K562 (cell line): ENCODE data around the gene PRKAR2B. TPM values are rescaled to one million over a fixed set of nuclear protein-coding genes. Genes with fewer than 3 reads are reported as not detected.
A peak's percentile ranks its signal among the peaks of the same experiment; 100 is the strongest.

ENCODE experiments used
- ATAC-seq: fragments of 200-7000 bp; cut with Tn5 transposase; 3 replicates; pipeline ENCODE4 v1.9.1; 2020; ENCODE audit warnings: moderate library complexity
- BruUV-seq: library from RNA; stranded (reverse); fragments of 400-500 nt; replicated peaks from 2 replicates; lab custom pipeline; 2021; lab: Mats Ljungman, UMichigan
- CTCF ChIA-PET: fragments of 300-600 bp; formaldehyde crosslinking; extraction: SDS; loops from one replicate; lab custom pipeline; 2021; ENCODE audit warnings: low intra/inter-chr PET ratio; lab: Yijun Ruan, JAX
- POLR2A ChIA-PET: fragments of 300-600, 350-650 bp; sonication (Branson Sonifier 250); formaldehyde crosslinking; extraction: SDS; loops from one replicate; lab custom pipeline; 2021; ENCODE audit warnings: antibody characterized with exemption, inconsistent platforms; lab: Yijun Ruan, JAX
- DNase-seq, 4 experiments: peaks; one replicate each; pipeline versions ENCODE4 v3.0.0 to v3.0.0-alpha.2; 2011 to 2018; ENCODE audit warnings: low spot score in 3 of 4, mixed read lengths in 3 of 4; ENCODE audit errors: extremely low read depth in 1 of 4
- FAIRE-seq: peaks from 2 replicates; lab custom pipeline; 2011; peaks lifted over from hg19 to GRCh38; lab: Jason Lieb, UNC
- H2AFZ ChIP-seq: 2 replicates; pipeline ENCODE4 v1.6.0; 2011; ENCODE audit warnings: low read depth, low read length, control low read depth, inconsistent platforms
- H3K27ac ChIP-seq: fragments of 200-600 bp; 3 replicates; pipeline ENCODE4 v1.8.0; 2011; ENCODE audit warnings: low read depth, mild to moderate bottlenecking, control low read depth, inconsistent platforms, low read length, moderate library complexity, mixed read lengths; ENCODE audit errors: extremely low read depth
- H3K27me3 ChIP-seq, 2 experiments: fragments of 300-600 bp in 1 of 2; 2 replicates in 1 of 2; 3 replicates in 1 of 2; pipeline versions ENCODE4 v1.6.0 to v1.8.0; 2011; ENCODE audit warnings: inconsistent platforms in 2 of 2, low read length in 2 of 2, mild to moderate bottlenecking in 1 of 2, mixed read lengths in 1 of 2, moderate library complexity in 1 of 2; ENCODE audit not compliant: control insufficient read depth in 2 of 2, insufficient read depth in 2 of 2
- H3K36me3 ChIP-seq: fragments of 300-600 bp; 3 replicates; pipeline ENCODE4 v1.8.0; 2011; ENCODE audit warnings: mild to moderate bottlenecking, low read length, inconsistent platforms; ENCODE audit not compliant: control insufficient read depth, insufficient read depth
- H3K4me1 ChIP-seq, 2 experiments: fragments of 200-600 bp in 1 of 2; replicated peaks in 1 of 2; 2 replicates in 1 of 2; 3 replicates in 1 of 2; pipeline versions ENCODE4 v1.5.1 to v1.8.0; 2011; ENCODE audit warnings: inconsistent platforms in 2 of 2, low read length in 2 of 2, mild to moderate bottlenecking in 1 of 2, mixed read lengths in 1 of 2, moderate library complexity in 1 of 2; ENCODE audit not compliant: control insufficient read depth in 2 of 2, insufficient read depth in 2 of 2
- H3K4me2 ChIP-seq: 2 replicates; pipeline ENCODE4 v1.6.1; 2011; ENCODE audit warnings: low read length, control low read depth, inconsistent platforms, mixed read lengths; ENCODE audit not compliant: insufficient read depth
- H3K4me3 ChIP-seq: fragments of 200-600 bp; sonication (generic), shearing (Covaris generic); 2 replicates; pipeline ENCODE4 v1.5.1; 2016; ENCODE audit warnings: control low read depth, inconsistent platforms
- H3K79me2 ChIP-seq: fragments of 200-600 bp; 3 replicates; pipeline ENCODE4 v1.8.0; 2011; ENCODE audit warnings: low read length, inconsistent platforms; ENCODE audit not compliant: control insufficient read depth, insufficient read depth
- H3K9ac ChIP-seq, 2 experiments: 2 replicates each; pipeline versions ENCODE4 v1.6.0 to v1.6.1; 2011; ENCODE audit warnings: low read depth in 2 of 2, low read length in 2 of 2, control low read depth in 1 of 2, inconsistent platforms in 1 of 2, mild to moderate bottlenecking in 1 of 2, mixed read lengths in 1 of 2; ENCODE audit not compliant: insufficient read depth in 1 of 2
- H3K9me1 ChIP-seq: one replicate; pipeline ENCODE4 v1.6.0; 2011; ENCODE audit warnings: inconsistent platforms, mild to moderate bottlenecking, low read length, moderate library complexity; ENCODE audit not compliant: control insufficient read depth, insufficient read depth
- H3K9me3 ChIP-seq: replicated peaks from 2 replicates; pipeline ENCODE4 v1.5.1; 2011; ENCODE audit warnings: low read depth, low read length, inconsistent platforms; ENCODE audit not compliant: control insufficient read depth, insufficient read depth
- H4K20me1 ChIP-seq: replicated peaks from 2 replicates; pipeline ENCODE4 v1.6.1; 2011; ENCODE audit warnings: low read length, inconsistent platforms, mixed read lengths; ENCODE audit not compliant: control insufficient read depth, insufficient read depth
- BRCA1 ChIP-seq, 2 experiments: fragments of 450-650 bp in 1 of 2; sonication (generic) in 1 of 2; formaldehyde crosslinking in 1 of 2; IDR thresholded peaks; 2 replicates each; pipeline versions ENCODE4 v1.5.0 to v1.6.1; 2017 to 2020; ENCODE audit warnings: mild to moderate bottlenecking in 1 of 2, missing genetic modification reagents in 1 of 2
- RBM22 ChIP-seq: fragments of 200-400 bp; formaldehyde crosslinking; IDR thresholded peaks from 2 replicates; pipeline ENCODE4 v1.6.1; 2018; ENCODE audit warnings: low read length, low read depth; ENCODE audit not compliant: poor library complexity, severe bottlenecking
- TOE1 ChIP-seq, 2 experiments: fragments of 450-650 bp in 1 of 2; sonication (generic) in 1 of 2; formaldehyde crosslinking in 1 of 2; IDR thresholded peaks; 2 replicates each; pipeline versions ENCODE4 v1.7.1 to v1.8.0; 2016 to 2022; ENCODE audit warnings: borderline replicate concordance in 2 of 2, mild to moderate bottlenecking in 2 of 2, antibody characterized with exemption in 1 of 2, inconsistent platforms in 1 of 2, low read depth in 1 of 2, missing genetic modification reagents in 1 of 2, moderate library complexity in 1 of 2
- ZHX1 ChIP-seq: fragments of 150-350 bp; conservative IDR thresholded peaks from 2 replicates; pipeline ENCODE4 v1.6.1; 2014; ENCODE audit warnings: low read length
- WGBS: fragments of 100-300 bp; shearing (Covaris generic); methylation state at CpG from one replicate; pipeline ENCODE4 v1.1.6; 2016; ENCODE audit warnings: low coverage, mixed read lengths; ENCODE audit not compliant: insufficient coverage; ENCODE audit errors: missing lambda C conversion rate; 5-methylcytosine and 5-hydroxymethylcytosine counted together
- in situ Hi-C: fragments of 300-500 bp; cut with MboI; formaldehyde crosslinking; loops from 4 replicates; pipeline ENCODE4 v1.15.0; 2018; ENCODE audit warnings: inconsistent platforms, mixed read lengths
- intact Hi-C: fragments of 100-400 bp; cut with micrococcal nuclease; formaldehyde crosslinking; loops from 2 replicates; pipeline ENCODE4 v1.14.2; 2022
- polyA plus RNA-seq, 8 experiments: library from polyadenylated mRNA; depleted of rRNA in 4 of 8; stranded (reverse) in 5 of 8; unstranded in 3 of 8; fragments of >200 nt; fragmentation: Nextera tagmentation in 2 of 8; fragmentation: Illumina TruSeq in 1 of 8; extraction: Ambion mirVana in 2 of 8; extraction: Trizol in 1 of 8; gene quantifications; 2 replicates each; pipeline versions ENCODE4 v1.2.1 to v1.2.3, GENCODE V29; 2011 to 2014; ENCODE audit warnings: inconsistent platforms in 1 of 8, missing spikeins in 1 of 8
- total RNA-seq, 7 experiments: library from RNA; depleted of rRNA in 6 of 7; stranded (reverse); fragments of >200 nt in 6 of 7; fragmentation: Illumina TruSeq in 2 of 7; extraction: Trizol in 2 of 7; gene quantifications; 2 replicates each; pipeline versions ENCODE4 v1.2.1 to v1.2.3, GENCODE V29; 2011 to 2021; ENCODE audit warnings: low replicate concordance in 1 of 7

Gene PRKAR2B
- total and polyA plus RNA-seq, 9 of the 15 experiments (the other 6 are each of a cell fraction or from before 2014, with no cell fraction given), result 59.0 to 173 (median 129) TPM

GRCh38 chr7:107119376-107120105 lies 75.0 kb downstream of the PRKAR2B start (continued):
- TF ChIP-seq TOE1 (IDR thresholded peaks at IDR 0.05; ENCODE audit: borderline replicate concordance), result no peak
- no peak for TF ChIP-seq TOE1 (CRISPR knock-in tag; IDR thresholded peaks at IDR 0.05; ENCODE audit: borderline replicate concordance, low read depth)
- TF ChIP-seq BRCA1 (IDR thresholded peaks at IDR 0.05), result no peak
- no peak for TF ChIP-seq BRCA1 (CRISPR knock-in tag; IDR thresholded peaks at IDR 0.05)

DNA sequence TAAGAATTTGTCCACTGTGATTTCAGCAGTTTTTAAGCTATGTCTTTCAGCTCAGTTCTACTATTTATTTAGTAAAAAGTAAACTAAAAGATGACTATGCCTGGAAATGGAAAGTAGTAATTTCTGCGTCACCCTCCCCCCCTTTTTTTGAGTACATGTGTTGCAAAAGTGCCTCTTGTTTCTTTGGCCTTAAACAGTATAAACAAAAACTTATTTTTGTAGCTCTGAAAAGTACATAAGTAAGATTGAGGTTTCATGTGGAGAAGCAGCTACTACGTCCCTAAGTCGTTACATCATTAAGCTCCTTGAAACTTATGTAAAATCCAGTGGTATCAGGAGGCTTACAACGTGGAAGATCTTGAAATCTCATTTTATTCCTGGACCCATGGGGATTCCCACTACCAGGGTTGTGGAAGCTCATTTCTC lies 78.0 kb downstream of the PRKAR2B start:
- peaks cover 4 to 13% of the 10 kb centered on the region in 2 experiments; a peak in 4 of 5 replicates for H3K4me1 ChIP-seq
- FAIRE-seq, result no peak
- H3K9me3 ChIP-seq, result no peaks in the 10 kb centered on the region
- no peaks in the 10 kb centered on the region for H3K27me3 ChIP-seq
- H3K36me3 ChIP-seq, result peaks cover 21% of the 10 kb centered on the region; the same call in 2 of the 3 replicates
- ChIA-PET POLR2A (interaction anchor here (0.6 to 2.2 kb wide), 8 partner anchors 8 to 263 kb away, joined by 3 to 14 read pairs (median 3); no protein-coding TSS in a partner anchor), CTCF (interaction anchor here (1.0 kb wide), 1 partner anchor 27 kb away, joined by 3 read pairs; no protein-coding TSS in a partner anchor)
- DNase-seq, result no peak
- H3K9ac ChIP-seq, result no peak overlapping the region
- H3K79me2 ChIP-seq, result peaks cover 77% of the 10 kb centered on the region
- H2AFZ ChIP-seq, result no peak overlapping the region
- H3K4me3 ChIP-seq, result no peak overlapping the region
- in situ Hi-C loops, result no loop called here
- WGBS, result 65% methylated on average over 4 of the region's 4 CpGs
- 0 out of 2 replicates have a peak, but pooled peaks cover 7% of the 10 kb centered on the region for H4K20me1 ChIP-seq
- ATAC-seq, result no peak
- no peak overlapping the region for H3K27ac ChIP-seq
- TF ChIP-seq ZHX1, result no peak
- peak; percentile 15 for TF ChIP-seq RBM22
- no TSS peak for BruUV-seq
- H3K9me1 ChIP-seq, result no peaks in the 10 kb centered on the region
- intact Hi-C loops, result no loop called here
- no peak overlapping the region for H3K4me2 ChIP-seq
